SK-N-SH (cell line): ENCODE data around the gene HIF1A. TPM values are rescaled to one million over a fixed set of nuclear protein-coding genes. Genes with fewer than 3 reads are reported as not detected.

Source experiments
- CTCF ChIA-PET: fragments of 300-600, 350-600 bp; formaldehyde crosslinking; extraction: SDS; loops from one replicate; lab custom pipeline; 2021; lab: Yijun Ruan, JAX
- POLR2A ChIA-PET: fragments of 350-600 bp; sonication (Branson Sonifier 250); formaldehyde crosslinking; extraction: SDS; loops from one replicate; lab custom pipeline; 2020; ENCODE audit warnings: antibody characterized with exemption, inconsistent platforms; lab: Yijun Ruan, JAX
- DNase-seq: peaks from one replicate; pipeline ENCODE4 v3.0.0; 2012
- H2AFZ ChIP-seq: fragments of 200-600 bp; sonication (generic); 2 replicates; pipeline ENCODE4 v1.8.1; 2016; ENCODE audit warnings: antibody characterized with exemption, mild to moderate bottlenecking, low read depth
- H3F3A ChIP-seq: fragments of 200-600 bp; sonication (generic); replicated peaks from 2 replicates; pipeline ENCODE3; 2016; ENCODE audit warnings: antibody characterized with exemption, mild to moderate bottlenecking; ENCODE audit not compliant: insufficient read depth
- H3K27ac ChIP-seq, 2 experiments: fragments of 200-500 bp in 1 of 2; fragments of 200-600 bp in 1 of 2; sonication (Bioruptor generic) in 1 of 2; sonication (generic), shearing (Covaris generic) in 1 of 2; 2 replicates each; pipeline versions ENCODE4 v1.5.1 to v1.6.1; 2014 to 2016; ENCODE audit warnings: low read depth in 2 of 2, inconsistent platforms in 1 of 2, low read length in 1 of 2, mild to moderate bottlenecking in 1 of 2, mixed read lengths in 1 of 2
- H3K27me3 ChIP-seq: fragments of 200-600 bp; sonication (generic), shearing (Covaris generic); 2 replicates; pipeline ENCODE4 v1.6.1; 2016; ENCODE audit warnings: mixed run types; ENCODE audit not compliant: insufficient read depth
- H3K36me3 ChIP-seq, 2 experiments: fragments of 200-500 bp in 1 of 2; fragments of 200-600 bp in 1 of 2; sonication (Bioruptor generic) in 1 of 2; sonication (generic) in 1 of 2; replicated peaks in 1 of 2; 2 replicates each; pipeline versions ENCODE3 to v1.5.1; 2014 to 2016; ENCODE audit warnings: low read length in 1 of 2, mild to moderate bottlenecking in 1 of 2; ENCODE audit not compliant: insufficient read depth in 2 of 2, control insufficient read depth in 1 of 2
- H3K4me1 ChIP-seq, 2 experiments: fragments of 200-500 bp in 1 of 2; fragments of 200-600 bp in 1 of 2; sonication (Bioruptor generic) in 1 of 2; sonication (generic), shearing (Covaris generic) in 1 of 2; 2 replicates each; pipeline versions ENCODE4 v1.5.1 to v1.6.1; 2014 to 2016; ENCODE audit warnings: low read depth in 1 of 2, low read length in 1 of 2, mixed run types in 1 of 2; ENCODE audit not compliant: insufficient read depth in 2 of 2, control insufficient read depth in 1 of 2
- H3K4me2 ChIP-seq: fragments of 200-600 bp; sonication (generic), shearing (Covaris generic); 2 replicates; pipeline ENCODE4 v1.6.1; 2017; ENCODE audit warnings: mixed run types
- H3K4me3 ChIP-seq, 2 experiments: fragments of 200-500 bp in 1 of 2; fragments of 200-600 bp in 1 of 2; sonication (Bioruptor generic) in 1 of 2; sonication (generic), shearing (Covaris generic) in 1 of 2; 2 replicates each; pipeline versions ENCODE4 v1.5.1 to v1.8.1; 2014 to 2016; ENCODE audit warnings: low read depth in 2 of 2, inconsistent platforms in 1 of 2, low read length in 1 of 2, mild to moderate bottlenecking in 1 of 2, mixed read lengths in 1 of 2, moderate library complexity in 1 of 2
- H3K79me2 ChIP-seq: fragments of 200-600 bp; sonication (generic); 2 replicates; pipeline ENCODE4 v1.8.1; 2017; ENCODE audit warnings: mild to moderate bottlenecking; ENCODE audit not compliant: insufficient read depth
- H3K9ac ChIP-seq: fragments of 200-600 bp; sonication (generic); 2 replicates; pipeline ENCODE4 v1.6.1; 2017; ENCODE audit warnings: mixed run types
- H3K9me2 ChIP-seq: fragments of 200-600 bp; sonication (generic); 2 replicates; pipeline ENCODE4 v1.6.1; 2017; ENCODE audit warnings: mixed run types
- H3K9me3 ChIP-seq: fragments of 200-600 bp; sonication (generic); 2 replicates; pipeline ENCODE4 v1.6.1; 2017; ENCODE audit warnings: mixed run types, mild to moderate bottlenecking, moderate library complexity
- H4K20me1 ChIP-seq: fragments of 200-600 bp; sonication (generic); 2 replicates; pipeline ENCODE4 v1.6.1; 2017; ENCODE audit warnings: mild to moderate bottlenecking, mixed run types; ENCODE audit not compliant: insufficient read depth
- FOSL2 ChIP-seq: IDR thresholded peaks from 2 replicates; pipeline ENCODE4 v1.4.0; 2012; ENCODE audit warnings: low read depth, mild to moderate bottlenecking, moderate library complexity, borderline replicate concordance
- FOXJ3 ChIP-seq: sonication (generic); formaldehyde crosslinking; IDR thresholded peaks from 2 replicates; pipeline ENCODE4 v1.5.1; 2020; ENCODE audit warnings: mild to moderate bottlenecking, missing genetic modification reagents
- GABPA ChIP-seq: IDR thresholded peaks from 2 replicates; pipeline ENCODE4 v1.4.0; 2012; ENCODE audit warnings: low read depth, mild to moderate bottlenecking
- GATA2 ChIP-seq: sonication (generic); formaldehyde crosslinking; IDR thresholded peaks from 2 replicates; pipeline ENCODE4 v1.5.0; 2020; ENCODE audit warnings: mild to moderate bottlenecking, missing genetic modification reagents
- JUND ChIP-seq: IDR thresholded peaks from 2 replicates; pipeline ENCODE4 v1.4.0; 2012
- MEF2A ChIP-seq: IDR thresholded peaks from 2 replicates; pipeline ENCODE4 v1.4.0; 2012; ENCODE audit warnings: low read depth, borderline replicate concordance
- PBX3 ChIP-seq: IDR thresholded peaks from 2 replicates; pipeline ENCODE4; 2012
- POLR2AphosphoS5 ChIP-seq: IDR thresholded peaks from 2 replicates; pipeline ENCODE4 v1.6.1; 2012; ENCODE audit warnings: low read depth, low read length
- RCOR1 ChIP-seq: fragments of 150-350 bp; IDR thresholded peaks from 2 replicates; pipeline ENCODE4 v1.6.1; 2017; ENCODE audit warnings: antibody characterized with exemption, low read length
- SMC3 ChIP-seq: IDR thresholded peaks from 2 replicates; pipeline ENCODE4 v1.6.1; 2012; ENCODE audit warnings: low read depth, low read length, improper control_type of control experiment
- TCF12 ChIP-seq: IDR thresholded peaks from 2 replicates; pipeline ENCODE4 v1.4.0; 2012
- TEAD4 ChIP-seq: IDR thresholded peaks from 2 replicates; pipeline ENCODE4 v1.4.0; 2012; ENCODE audit warnings: mild to moderate bottlenecking, borderline replicate concordance; ENCODE audit not compliant: insufficient read depth
- USF1 ChIP-seq: IDR thresholded peaks from 2 replicates; pipeline ENCODE4 v1.4.0; 2012; ENCODE audit warnings: low read depth, borderline replicate concordance
- WGBS: methylation state at CpG from one replicate; pipeline ENCODE4 v1.1.6; 2017; ENCODE audit warnings: low lambda C conversion rate; 5-methylcytosine and 5-hydroxymethylcytosine counted together
- polyA plus RNA-seq, 3 experiments: library from polyadenylated mRNA; depleted of rRNA; stranded (reverse); fragments of >200 nt; gene quantifications; 2 replicates each; pipeline ENCODE4 v1.2.3, GENCODE V29; 2012
- TF ChIP-seq, protein P1 (sequence below): fragments of 150-350 bp; IDR thresholded peaks from 2 replicates; pipeline ENCODE4 v1.6.1; 2016; ENCODE audit warnings: mild to moderate bottlenecking, low read depth, low read length
- TF ChIP-seq, protein P2 (sequence below): IDR thresholded peaks from 2 replicates; pipeline ENCODE4 v1.4.0; 2012; ENCODE audit warnings: low read depth, borderline replicate concordance
- TF ChIP-seq, protein P3 (sequence below): fragments of 150-350 bp; IDR thresholded peaks from 2 replicates; pipeline ENCODE4 v1.6.1; 2017; ENCODE audit warnings: antibody characterized with exemption, low read length, low read depth, borderline replicate concordance
- TF ChIP-seq, protein P4 (sequence below): IDR thresholded peaks from 2 replicates; pipeline ENCODE4 v1.6.1; 2012; ENCODE audit warnings: mild to moderate bottlenecking, low read depth, low read length, moderate library complexity

Gene HIF1A
- polyA plus RNA-seq, 1 of the 3 experiments (the other 2 are of a cell fraction): 20.8 TPM

GRCh38 chr14:61698206-61698980 is 3.1 kb downstream of the HIF1A start:
- Histone ChIP-seq H3K27me3 (no peaks in the 10 kb centered on the region), H3K4me1 (peaks cover 6 to 17% of the 10 kb centered on the region in 2 experiments; a peak in 3 of 4 replicates), H3F3A (peaks cover 4% of the 10 kb centered on the region), H3K9me2 (no peaks in the 10 kb centered on the region), H3K79me2 (peaks cover 79% of the 10 kb centered on the region), H3K9ac (peak overlapping the region; percentile 87; the same call in 1 of the 2 replicates), H3K4me2 (peak overlapping the region; percentile 69), H3K9me3 (no peaks in the 10 kb centered on the region), H4K20me1 (peaks cover 72% of the 10 kb centered on the region), H3K4me3 (peak overlapping the region; percentile 78 to 92), H3K27ac (peak overlapping the region; percentile 1 to 39; a peak in 2 of 4 replicates), H3K36me3 (no peaks in the 10 kb centered on the region)
- 73% methylated on average over 2 of the region's 2 CpGs for WGBS
- CTCF ChIA-PET: interaction anchor here (0.6 to 3.7 kb wide), 12 partner anchors 15 to 1551 kb away, joined by 3 to 17 read pairs (median 4); no protein-coding TSS in a partner anchor
- DNase-seq: no peak
- POLR2A ChIA-PET: interaction anchor here (1.1 to 1.5 kb wide), 2 partner anchors 90 to 228 kb away, joined by 3 read pairs; no protein-coding TSS in a partner anchor
- TF ChIP-seq GATA2 (CRISPR knock-in tag) (no peak), JUND (no peak), FOSL2 (no peak), MEF2A (no peak), RCOR1 (no peak), USF1 (no peak), SMC3 (no peak), PBX3 (no peak), TEAD4 (no peak), FOXJ3 (CRISPR knock-in tag) (no peak), POLR2AphosphoS5 (no peak), GABPA (no peak), TCF12 (no peak)
- TF ChIP-seq, protein P1, sequence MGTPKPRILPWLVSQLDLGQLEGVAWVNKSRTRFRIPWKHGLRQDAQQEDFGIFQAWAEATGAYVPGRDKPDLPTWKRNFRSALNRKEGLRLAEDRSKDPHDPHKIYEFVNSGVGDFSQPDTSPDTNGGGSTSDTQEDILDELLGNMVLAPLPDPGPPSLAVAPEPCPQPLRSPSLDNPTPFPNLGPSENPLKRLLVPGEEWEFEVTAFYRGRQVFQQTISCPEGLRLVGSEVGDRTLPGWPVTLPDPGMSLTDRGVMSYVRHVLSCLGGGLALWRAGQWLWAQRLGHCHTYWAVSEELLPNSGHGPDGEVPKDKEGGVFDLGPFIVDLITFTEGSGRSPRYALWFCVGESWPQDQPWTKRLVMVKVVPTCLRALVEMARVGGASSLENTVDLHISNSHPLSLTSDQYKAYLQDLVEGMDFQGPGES: no peak
- TF ChIP-seq, protein P2, sequence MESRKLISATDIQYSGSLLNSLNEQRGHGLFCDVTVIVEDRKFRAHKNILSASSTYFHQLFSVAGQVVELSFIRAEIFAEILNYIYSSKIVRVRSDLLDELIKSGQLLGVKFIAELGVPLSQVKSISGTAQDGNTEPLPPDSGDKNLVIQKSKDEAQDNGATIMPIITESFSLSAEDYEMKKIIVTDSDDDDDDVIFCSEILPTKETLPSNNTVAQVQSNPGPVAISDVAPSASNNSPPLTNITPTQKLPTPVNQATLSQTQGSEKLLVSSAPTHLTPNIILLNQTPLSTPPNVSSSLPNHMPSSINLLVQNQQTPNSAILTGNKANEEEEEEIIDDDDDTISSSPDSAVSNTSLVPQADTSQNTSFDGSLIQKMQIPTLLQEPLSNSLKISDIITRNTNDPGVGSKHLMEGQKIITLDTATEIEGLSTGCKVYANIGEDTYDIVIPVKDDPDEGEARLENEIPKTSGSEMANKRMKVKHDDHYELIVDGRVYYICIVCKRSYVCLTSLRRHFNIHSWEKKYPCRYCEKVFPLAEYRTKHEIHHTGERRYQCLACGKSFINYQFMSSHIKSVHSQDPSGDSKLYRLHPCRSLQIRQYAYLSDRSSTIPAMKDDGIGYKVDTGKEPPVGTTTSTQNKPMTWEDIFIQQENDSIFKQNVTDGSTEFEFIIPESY: no peak
- TF ChIP-seq, protein P3, sequence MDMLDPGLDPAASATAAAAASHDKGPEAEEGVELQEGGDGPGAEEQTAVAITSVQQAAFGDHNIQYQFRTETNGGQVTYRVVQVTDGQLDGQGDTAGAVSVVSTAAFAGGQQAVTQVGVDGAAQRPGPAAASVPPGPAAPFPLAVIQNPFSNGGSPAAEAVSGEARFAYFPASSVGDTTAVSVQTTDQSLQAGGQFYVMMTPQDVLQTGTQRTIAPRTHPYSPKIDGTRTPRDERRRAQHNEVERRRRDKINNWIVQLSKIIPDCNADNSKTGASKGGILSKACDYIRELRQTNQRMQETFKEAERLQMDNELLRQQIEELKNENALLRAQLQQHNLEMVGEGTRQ: no peak
- TF ChIP-seq, protein P4, sequence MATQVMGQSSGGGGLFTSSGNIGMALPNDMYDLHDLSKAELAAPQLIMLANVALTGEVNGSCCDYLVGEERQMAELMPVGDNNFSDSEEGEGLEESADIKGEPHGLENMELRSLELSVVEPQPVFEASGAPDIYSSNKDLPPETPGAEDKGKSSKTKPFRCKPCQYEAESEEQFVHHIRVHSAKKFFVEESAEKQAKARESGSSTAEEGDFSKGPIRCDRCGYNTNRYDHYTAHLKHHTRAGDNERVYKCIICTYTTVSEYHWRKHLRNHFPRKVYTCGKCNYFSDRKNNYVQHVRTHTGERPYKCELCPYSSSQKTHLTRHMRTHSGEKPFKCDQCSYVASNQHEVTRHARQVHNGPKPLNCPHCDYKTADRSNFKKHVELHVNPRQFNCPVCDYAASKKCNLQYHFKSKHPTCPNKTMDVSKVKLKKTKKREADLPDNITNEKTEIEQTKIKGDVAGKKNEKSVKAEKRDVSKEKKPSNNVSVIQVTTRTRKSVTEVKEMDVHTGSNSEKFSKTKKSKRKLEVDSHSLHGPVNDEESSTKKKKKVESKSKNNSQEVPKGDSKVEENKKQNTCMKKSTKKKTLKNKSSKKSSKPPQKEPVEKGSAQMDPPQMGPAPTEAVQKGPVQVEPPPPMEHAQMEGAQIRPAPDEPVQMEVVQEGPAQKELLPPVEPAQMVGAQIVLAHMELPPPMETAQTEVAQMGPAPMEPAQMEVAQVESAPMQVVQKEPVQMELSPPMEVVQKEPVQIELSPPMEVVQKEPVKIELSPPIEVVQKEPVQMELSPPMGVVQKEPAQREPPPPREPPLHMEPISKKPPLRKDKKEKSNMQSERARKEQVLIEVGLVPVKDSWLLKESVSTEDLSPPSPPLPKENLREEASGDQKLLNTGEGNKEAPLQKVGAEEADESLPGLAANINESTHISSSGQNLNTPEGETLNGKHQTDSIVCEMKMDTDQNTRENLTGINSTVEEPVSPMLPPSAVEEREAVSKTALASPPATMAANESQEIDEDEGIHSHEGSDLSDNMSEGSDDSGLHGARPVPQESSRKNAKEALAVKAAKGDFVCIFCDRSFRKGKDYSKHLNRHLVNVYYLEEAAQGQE: no peak
- TF ChIP-seq, all 33 proteins: peak for 0
- H2AFZ ChIP-seq: no peak overlapping the region
